ENCODE results near the gene CNDP1. TPM values are rescaled to one million over a fixed set of nuclear protein-coding genes. Genes with fewer than 3 reads are reported as not detected.

Gene CNDP1
- total RNA-seq, 2 experiments from 2014 or later = 0.25 to 0.39 TPM

DNA sequence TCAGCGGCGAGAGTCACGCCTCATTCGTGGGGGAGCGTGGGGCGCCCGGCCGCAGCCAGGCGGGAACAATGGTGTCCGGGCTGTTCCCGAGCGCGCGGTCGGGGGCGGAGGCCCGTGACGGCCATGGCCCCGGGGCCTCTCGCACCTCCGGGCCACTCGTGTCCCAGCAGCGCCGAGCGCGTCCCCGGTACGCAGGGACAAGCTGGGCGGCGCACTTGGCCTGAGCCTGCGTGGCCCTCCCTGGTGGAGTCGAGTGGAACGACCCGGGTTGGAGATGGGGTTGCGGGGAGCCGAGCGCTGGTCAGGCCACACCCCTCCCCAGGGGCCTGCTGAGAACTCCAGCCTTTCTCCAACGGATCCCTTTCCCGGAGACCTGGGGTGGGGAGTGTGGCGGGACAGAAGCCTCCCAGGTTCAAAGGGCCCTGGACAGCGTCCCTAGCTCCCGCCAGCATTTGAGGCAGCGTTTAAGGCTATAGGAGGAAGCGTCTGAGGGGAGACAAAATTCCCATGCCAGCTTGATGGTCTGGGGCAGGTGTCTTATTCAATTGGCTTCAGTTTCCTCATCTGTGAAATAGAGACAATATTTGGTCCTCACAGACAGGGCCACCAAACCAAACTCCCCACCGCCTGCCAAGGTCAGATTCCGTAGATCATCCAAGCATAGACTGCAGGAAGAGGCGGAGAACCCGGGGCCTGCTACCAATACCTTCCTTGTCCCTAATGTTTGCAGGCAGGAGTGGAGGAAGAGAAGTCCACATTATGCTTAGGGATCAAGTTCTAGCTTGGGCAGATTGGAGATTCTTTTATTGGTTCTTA, 37.6 kb upstream of the CNDP1 start:
- peak in 7 of 14 experiments; percentile 10 to 74 (median 24) for DNase-seq
- H3K4me3 ChIP-seq (ENCODE audit: low read length) = peak overlapping the region; percentile 80
- intact Hi-C loops (cut with DNase I, micrococcal nuclease) = loop anchor here in 1 of 2 experiments (2.0 to 10.0 kb wide), 3 partner anchors 204 to 1988 kb away; partner anchors contain the start of gene TSHZ1
- peaks cover 47% of the 10 kb centered on the region for H3K4me1 ChIP-seq (ENCODE audit: insufficient read depth, low read length)
- H3K9me3 ChIP-seq (ENCODE audit: control insufficient read depth in 1 of 2, insufficient read depth in 1 of 2, low read length in 2 of 2) = peaks cover 0 to 4% of the 10 kb centered on the region in 2 experiments
- Mint-ChIP-seq H3K4me1 (ENCODE audit: low read depth) (peaks cover 61% of the 10 kb centered on the region), H3K27me3 (no peaks in the 10 kb centered on the region), H3K4me3 (peak overlapping the region; percentile 99), H3K36me3 (ENCODE audit: low read depth) (peaks cover 47% of the 10 kb centered on the region), H3K27ac (peak overlapping the region; percentile 97), H3K9me3 (no peaks in the 10 kb centered on the region)
- H3K27ac ChIP-seq (ENCODE audit: low read depth in 1 of 2, low read length in 2 of 2) = peak overlapping the region; percentile 76 to 86
- TF ChIP-seq, protein P1, sequence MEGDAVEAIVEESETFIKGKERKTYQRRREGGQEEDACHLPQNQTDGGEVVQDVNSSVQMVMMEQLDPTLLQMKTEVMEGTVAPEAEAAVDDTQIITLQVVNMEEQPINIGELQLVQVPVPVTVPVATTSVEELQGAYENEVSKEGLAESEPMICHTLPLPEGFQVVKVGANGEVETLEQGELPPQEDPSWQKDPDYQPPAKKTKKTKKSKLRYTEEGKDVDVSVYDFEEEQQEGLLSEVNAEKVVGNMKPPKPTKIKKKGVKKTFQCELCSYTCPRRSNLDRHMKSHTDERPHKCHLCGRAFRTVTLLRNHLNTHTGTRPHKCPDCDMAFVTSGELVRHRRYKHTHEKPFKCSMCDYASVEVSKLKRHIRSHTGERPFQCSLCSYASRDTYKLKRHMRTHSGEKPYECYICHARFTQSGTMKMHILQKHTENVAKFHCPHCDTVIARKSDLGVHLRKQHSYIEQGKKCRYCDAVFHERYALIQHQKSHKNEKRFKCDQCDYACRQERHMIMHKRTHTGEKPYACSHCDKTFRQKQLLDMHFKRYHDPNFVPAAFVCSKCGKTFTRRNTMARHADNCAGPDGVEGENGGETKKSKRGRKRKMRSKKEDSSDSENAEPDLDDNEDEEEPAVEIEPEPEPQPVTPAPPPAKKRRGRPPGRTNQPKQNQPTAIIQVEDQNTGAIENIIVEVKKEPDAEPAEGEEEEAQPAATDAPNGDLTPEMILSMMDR (IDR thresholded peaks at IDR 0.05) = no peak
- POLR2A ChIA-PET = interaction anchor here (1.2 to 4.8 kb wide), 10 partner anchors 24 to 712 kb away, joined by 3 to 69 read pairs (median 8); partner anchors contain the start of genes PTGR3 and ZNF407
- ATAC-seq (ENCODE audit: poor library complexity) = peak; percentile 2
- CTCF ChIA-PET = interaction anchor here (0.6 to 5.7 kb wide), 5 partner anchors 9 to 186 kb away, joined by 3 to 147 read pairs (median 4); no protein-coding TSS in a partner anchor
- H3K36me3 ChIP-seq (ENCODE audit: insufficient read depth, low read length) = peaks cover 8% of the 10 kb centered on the region
- H3K27me3 ChIP-seq (ENCODE audit: control insufficient read depth in 1 of 2, insufficient read depth in 2 of 2, low read length in 2 of 2) = no peaks in the 10 kb centered on the region

DNA sequence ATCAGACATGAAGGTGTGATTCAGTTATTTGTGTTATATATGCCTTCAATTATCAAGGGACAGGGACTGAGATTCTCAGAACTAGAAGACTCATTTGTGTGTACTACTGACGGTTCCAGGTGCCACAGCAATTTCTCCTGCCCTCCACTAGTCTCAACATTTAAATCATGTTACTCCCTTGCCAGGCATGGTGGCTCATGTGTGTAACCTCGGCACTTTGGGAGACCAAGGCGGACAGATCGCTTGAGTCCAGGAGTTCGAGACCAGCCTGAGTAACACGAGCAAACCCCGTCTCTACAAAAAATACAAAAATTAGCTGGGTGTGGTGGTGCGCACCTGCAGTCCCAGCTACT, 37.0 kb upstream of the CNDP1 start:
- Histone ChIP-seq H3K27ac (ENCODE audit: low read depth in 1 of 2, low read length in 2 of 2) (no peak overlapping the region), H3K27me3 (ENCODE audit: control insufficient read depth in 1 of 2, insufficient read depth in 2 of 2, low read length in 2 of 2) (no peaks in the 10 kb centered on the region), H3K4me3 (ENCODE audit: low read length) (peak overlapping the region; percentile 80), H3K36me3 (ENCODE audit: insufficient read depth, low read length) (peaks cover 12% of the 10 kb centered on the region), H3K4me1 (ENCODE audit: insufficient read depth, low read length) (peaks cover 47% of the 10 kb centered on the region), H3K9me3 (ENCODE audit: control insufficient read depth in 1 of 2, insufficient read depth in 1 of 2, low read length in 2 of 2) (peaks cover 0 to 1% of the 10 kb centered on the region in 2 experiments)
- H3K27me3 Mint-ChIP-seq = no peaks in the 10 kb centered on the region
- intact Hi-C loops (cut with DNase I, micrococcal nuclease) = loop anchor here in 1 of 2 experiments (2.0 to 10.0 kb wide), 3 partner anchors 204 to 1988 kb away; partner anchors contain the start of gene TSHZ1
- ChIA-PET CTCF (interaction anchor here (1.1 to 5.7 kb wide), 2 partner anchors 10 to 146 kb away, joined by 3 to 147 read pairs; no protein-coding TSS in a partner anchor), POLR2A (interaction anchor here (1.0 to 4.8 kb wide), 5 partner anchors 100 to 414 kb away, joined by 3 to 69 read pairs (median 18); partner anchors contain the start of gene ZNF407)
- TF ChIP-seq, protein P1 (IDR thresholded peaks at IDR 0.05) = no peak
- H3K27ac Mint-ChIP-seq = peak overlapping the region; percentile 97
- H3K9me3 Mint-ChIP-seq = no peaks in the 10 kb centered on the region
- peaks cover 53% of the 10 kb centered on the region for H3K36me3 Mint-ChIP-seq (ENCODE audit: low read depth)
- peak overlapping the region; percentile 99 for H3K4me3 Mint-ChIP-seq
- ATAC-seq (ENCODE audit: poor library complexity) (no peak), DNase-seq (peak in 1 of 14 experiments; percentile 17)
- H3K4me1 Mint-ChIP-seq (ENCODE audit: low read depth) = peaks cover 61% of the 10 kb centered on the region

DNA sequence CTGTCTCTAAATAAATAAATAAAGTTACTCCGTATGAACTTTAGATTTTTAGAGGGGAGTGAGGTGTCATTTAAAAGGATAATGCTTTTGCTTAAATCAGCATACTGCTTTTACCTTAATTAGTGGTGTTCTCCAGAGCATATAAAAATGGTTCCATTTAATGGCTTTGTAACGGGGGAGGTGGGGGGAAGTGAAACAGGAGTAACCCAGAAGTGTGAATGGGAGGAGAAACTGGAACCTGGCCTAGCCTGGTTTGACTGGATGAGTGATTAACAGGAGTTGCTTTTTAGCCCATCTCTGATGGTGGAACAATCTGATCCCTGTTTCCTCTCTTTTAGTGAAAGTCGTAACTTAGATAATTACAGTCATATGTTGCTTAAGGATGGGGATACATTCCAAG, 36.5 kb upstream of the CNDP1 start:
- Histone ChIP-seq H3K36me3 (ENCODE audit: insufficient read depth, low read length) (peaks cover 17% of the 10 kb centered on the region), H3K27me3 (ENCODE audit: control insufficient read depth in 1 of 2, insufficient read depth in 2 of 2, low read length in 2 of 2) (no peaks in the 10 kb centered on the region), H3K4me3 (ENCODE audit: low read length) (no peak overlapping the region), H3K9me3 (ENCODE audit: control insufficient read depth in 1 of 2, insufficient read depth in 1 of 2, low read length in 2 of 2) (no peaks in the 10 kb centered on the region), H3K27ac (ENCODE audit: low read depth in 1 of 2, low read length in 2 of 2) (no peak overlapping the region), H3K4me1 (ENCODE audit: insufficient read depth, low read length) (peaks cover 47% of the 10 kb centered on the region)
- Mint-ChIP-seq H3K4me3 (peak overlapping the region; percentile 99), H3K36me3 (ENCODE audit: low read depth) (peaks cover 57% of the 10 kb centered on the region), H3K27ac (peak overlapping the region; percentile 97), H3K9me3 (no peaks in the 10 kb centered on the region), H3K4me1 (ENCODE audit: low read depth) (peaks cover 61% of the 10 kb centered on the region), H3K27me3 (no peaks in the 10 kb centered on the region)
- peak in 1 of 14 experiments; percentile 22 for DNase-seq
- intact Hi-C loops (cut with DNase I, micrococcal nuclease) = loop anchor here (1.0 to 10.0 kb wide), 5 partner anchors 99 to 1987 kb away; partner anchors contain the start of genes TSHZ1 (in 1 of the 2) and ZNF407 (in 1 of the 2)
- TF ChIP-seq, protein P1 (IDR thresholded peaks at IDR 0.05) = no peak
- POLR2A ChIA-PET = interaction anchor here (0.6 to 4.7 kb wide), 6 partner anchors 120 to 713 kb away, joined by 3 to 69 read pairs (median 4); partner anchors contain the start of gene TSHZ1
- ATAC-seq (ENCODE audit: poor library complexity) = no peak
- CTCF ChIA-PET = interaction anchor here (1.9 kb wide), 1 partner anchor 145 kb away, joined by 5 read pairs; no protein-coding TSS in a partner anchor
